Mesothelial cell of epicardium (in vitro differentiated cells): Measurements from ENCODE around the gene CPLANE2. TPM values are rescaled to one million over a fixed set of nuclear protein-coding genes. Genes with fewer than 3 reads are reported as not detected.

Experiments used
- DNase-seq, 2 experiments: peaks; one replicate each; pipeline ENCODE4 v3.0.0; 2021; ENCODE audit warnings: low spot score in 2 of 2; ENCODE audit not compliant: unreplicated experiment in 2 of 2
- H3K27ac Mint-ChIP-seq: 2 replicates; pipeline ENCODE4 v1.8.0; 2021; ENCODE audit warnings: mixed read lengths
- H3K27me3 Mint-ChIP-seq: 2 replicates; pipeline ENCODE4 v1.8.0; 2021; ENCODE audit warnings: low read depth, mixed read lengths
- H3K36me3 Mint-ChIP-seq: 2 replicates; pipeline ENCODE4 v1.8.0; 2021; ENCODE audit warnings: mixed read lengths
- H3K4me1 Mint-ChIP-seq: 2 replicates; pipeline ENCODE4 v1.8.0; 2021; ENCODE audit warnings: mixed read lengths
- H3K4me3 Mint-ChIP-seq: 2 replicates; pipeline ENCODE4 v1.8.0; 2021; ENCODE audit warnings: mild to moderate bottlenecking, moderate library complexity, mixed read lengths
- H3K9me3 Mint-ChIP-seq: 2 replicates; pipeline ENCODE4 v1.8.0; 2021; ENCODE audit warnings: mixed read lengths
- CTCF ChIP-seq: fragments of 200-600 bp; sonication (generic); IDR thresholded peaks from one replicate; pipeline ENCODE4 v1.5.0; 2021; ENCODE audit warnings: antibody characterized with exemption; ENCODE audit not compliant: unreplicated experiment
- total RNA-seq: library from RNA; stranded (reverse); gene quantifications from 3 replicates; pipeline ENCODE4 v1.2.1, GENCODE V29; 2021

The CPLANE2 gene
- total RNA-seq, 1 donor from 2014 or later: 10.7 TPM

DNA sequence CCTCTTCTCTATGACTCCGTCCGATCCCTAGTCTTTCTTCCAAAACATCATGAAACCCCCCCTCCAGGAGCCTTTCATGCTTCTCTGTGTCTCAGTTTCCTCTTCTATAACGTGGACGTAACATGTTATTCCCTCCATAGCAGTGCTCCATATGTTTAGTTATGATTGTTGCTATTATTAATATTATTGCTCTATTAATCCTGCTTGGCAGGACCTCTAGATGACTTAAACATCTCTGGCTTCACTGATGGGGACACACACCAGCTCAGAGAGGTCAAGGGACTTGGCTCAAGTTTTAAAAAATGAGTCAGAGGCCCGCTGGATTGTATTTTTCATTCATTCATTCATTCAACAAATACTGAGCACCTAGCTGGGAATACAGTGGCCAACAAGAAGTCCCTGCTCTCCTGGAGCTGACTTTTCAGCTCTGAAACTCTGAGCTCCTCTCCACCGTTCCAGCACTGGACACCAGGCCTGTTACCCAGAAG, 404 bp upstream of the CPLANE2 start:
- Mint-ChIP-seq H3K36me3 (no peaks in the 10 kb centered on the region), H3K27ac (peak overlapping the region; percentile 97), H3K27me3 (no peaks in the 10 kb centered on the region), H3K4me1 (peaks cover 22% of the 10 kb centered on the region), H3K9me3 (no peaks in the 10 kb centered on the region), H3K4me3 (peak overlapping the region; percentile 85)
- no peak for TF ChIP-seq CTCF
- DNase-seq: no peak

DNA sequence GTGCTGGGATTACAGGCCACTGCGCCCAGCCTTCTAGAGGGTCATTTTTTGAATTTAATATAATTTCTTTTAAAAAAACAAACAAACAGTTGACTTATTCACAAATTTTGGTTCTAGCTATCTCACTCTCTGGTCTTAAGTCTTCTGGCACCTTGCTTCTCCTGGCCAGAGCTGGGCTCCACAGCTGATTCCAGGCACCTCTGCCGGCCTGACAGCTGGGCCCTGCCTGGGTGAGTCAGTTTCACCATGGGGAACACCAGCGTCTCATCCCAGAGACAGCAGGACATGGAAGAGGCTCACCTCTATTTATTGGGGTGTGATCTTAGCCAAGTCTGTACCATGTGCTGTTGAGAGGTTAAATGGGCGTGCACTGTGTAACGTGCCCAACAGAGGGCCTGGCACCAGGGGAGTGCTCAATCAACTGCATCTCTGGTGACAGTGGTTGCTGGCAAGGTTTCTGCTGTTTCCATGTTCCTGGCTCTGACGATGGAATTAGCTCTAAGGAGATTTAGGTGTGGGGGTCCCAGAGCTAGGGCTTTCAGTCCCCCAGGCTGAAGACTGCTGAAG, 956 bp downstream of the CPLANE2 start:
- H3K9me3 Mint-ChIP-seq: no peaks in the 10 kb centered on the region
- no peaks in the 10 kb centered on the region for H3K27me3 Mint-ChIP-seq
- H3K27ac Mint-ChIP-seq: peak overlapping the region; percentile 97
- H3K4me1 Mint-ChIP-seq: peaks cover 19% of the 10 kb centered on the region
- H3K36me3 Mint-ChIP-seq: no peaks in the 10 kb centered on the region
- no peak for DNase-seq
- TF ChIP-seq CTCF: no peak
- peak overlapping the region; percentile 85 for H3K4me3 Mint-ChIP-seq

DNA sequence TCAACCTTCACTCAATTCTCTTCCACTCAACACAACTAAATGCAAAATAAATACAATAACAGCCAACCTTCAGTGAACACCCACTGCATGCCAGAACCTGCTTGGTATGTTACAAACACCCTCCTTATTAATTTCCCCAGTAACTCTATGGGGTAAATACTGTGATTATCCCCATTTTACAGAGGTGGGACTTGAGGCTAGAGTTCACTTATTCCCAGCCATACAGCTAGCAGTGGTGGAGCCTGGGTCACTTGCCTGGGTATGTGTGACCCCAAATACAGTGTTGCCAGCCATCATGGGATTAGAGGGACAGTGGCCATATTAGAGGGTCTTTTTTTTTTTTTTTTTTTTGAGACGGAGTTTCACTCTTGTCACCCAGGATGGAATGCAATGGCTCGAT, 1.6 kb downstream of the CPLANE2 start:
- TF ChIP-seq CTCF: no peak
- Mint-ChIP-seq H3K36me3 (no peaks in the 10 kb centered on the region), H3K27me3 (no peaks in the 10 kb centered on the region), H3K27ac (no peak overlapping the region), H3K4me3 (peak overlapping the region; percentile 28), H3K9me3 (no peaks in the 10 kb centered on the region), H3K4me1 (peaks cover 18% of the 10 kb centered on the region)
- no peak for DNase-seq

GRCh38 chr1:16233431-16233830, 3.6 kb downstream of the CPLANE2 start:
- Mint-ChIP-seq H3K9me3 (no peaks in the 10 kb centered on the region), H3K27me3 (peaks cover 13% of the 10 kb centered on the region), H3K36me3 (no peaks in the 10 kb centered on the region), H3K4me3 (no peak overlapping the region), H3K4me1 (peaks cover 20% of the 10 kb centered on the region), H3K27ac (no peak overlapping the region)
- no peak for DNase-seq
- no peak for TF ChIP-seq CTCF

- no peak for TF ChIP-seq CTCF
- Mint-ChIP-seq H3K36me3 (no peaks in the 10 kb centered on the region), H3K27me3 (peaks cover 24% of the 10 kb centered on the region), H3K27ac (no peak overlapping the region), H3K9me3 (no peaks in the 10 kb centered on the region), H3K4me1 (peaks cover 25% of the 10 kb centered on the region), H3K4me3 (no peak overlapping the region)
- no peak for DNase-seq
Observed at GRCh38 chr1:16232316-16232710, 4.7 kb downstream of the CPLANE2 start.
